Gastroesophageal sphincter (tissue), 3 donors: ENCODE data around the gene GATB.

Experiments
- POLR2A ChIP-seq, 2 donors: fragments of 450-650 bp; IDR thresholded peaks; one replicate each; pipeline ENCODE4 v1.6.1; 2017; ENCODE audit warnings: antibody characterized with exemption in 2 of 2, mild to moderate bottlenecking in 2 of 2, moderate library complexity in 1 of 2
- POLR2AphosphoS5 ChIP-seq: sonication (generic); formaldehyde crosslinking; IDR thresholded peaks from one replicate; pipeline ENCODE4 v1.6.1; 2017; ENCODE audit warnings: antibody characterized with exemption
- TF ChIP-seq, protein P1 (sequence below), 4 experiments: fragments of 200-600 bp in 2 of 4; fragments of 450-650 bp in 2 of 4; sonication (generic) in 1 of 4; IDR thresholded peaks; one replicate each; pipeline ENCODE4 v1.5.1; 2017 to 2019; ENCODE audit warnings: antibody characterized with exemption in 4 of 4, mild to moderate bottlenecking in 2 of 4, moderate library complexity in 2 of 4

DNA sequence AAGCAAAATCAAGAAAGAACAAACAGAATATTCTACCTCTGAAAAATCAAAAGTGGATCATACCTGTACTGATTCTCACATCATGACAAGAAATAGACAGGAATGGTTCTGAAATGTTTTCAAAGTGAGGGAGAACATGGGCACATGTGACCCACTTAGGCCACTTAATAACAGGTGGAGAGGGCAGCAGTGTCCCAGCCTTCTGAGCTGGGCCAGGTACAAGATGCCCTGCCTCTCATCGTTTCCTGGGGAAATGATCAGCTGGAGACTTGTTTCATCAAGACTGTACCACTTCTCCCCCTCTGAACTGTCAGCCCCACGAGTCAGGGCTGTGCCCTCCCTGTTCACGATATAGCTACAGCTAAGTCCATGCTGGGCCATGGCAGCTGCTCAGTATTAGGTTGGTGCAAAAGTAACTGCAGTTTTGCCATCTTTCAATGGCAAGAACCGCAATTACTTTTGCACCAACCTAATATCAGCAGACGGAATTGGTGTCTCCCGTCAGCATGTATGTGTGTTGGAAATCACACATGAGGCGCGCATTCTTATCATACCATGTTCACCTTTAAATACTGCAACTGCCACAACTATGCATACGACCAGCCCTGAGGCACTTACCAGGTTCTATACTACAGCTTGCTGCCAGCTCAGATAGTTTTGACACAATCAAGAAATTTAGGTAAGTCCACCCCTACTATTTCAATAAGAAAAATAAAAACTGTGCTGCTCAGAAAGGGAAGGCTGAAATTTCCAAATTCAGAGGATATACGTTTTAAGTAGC, 71.4 kb downstream of the GATB start:
- TF ChIP-seq, protein P1, sequence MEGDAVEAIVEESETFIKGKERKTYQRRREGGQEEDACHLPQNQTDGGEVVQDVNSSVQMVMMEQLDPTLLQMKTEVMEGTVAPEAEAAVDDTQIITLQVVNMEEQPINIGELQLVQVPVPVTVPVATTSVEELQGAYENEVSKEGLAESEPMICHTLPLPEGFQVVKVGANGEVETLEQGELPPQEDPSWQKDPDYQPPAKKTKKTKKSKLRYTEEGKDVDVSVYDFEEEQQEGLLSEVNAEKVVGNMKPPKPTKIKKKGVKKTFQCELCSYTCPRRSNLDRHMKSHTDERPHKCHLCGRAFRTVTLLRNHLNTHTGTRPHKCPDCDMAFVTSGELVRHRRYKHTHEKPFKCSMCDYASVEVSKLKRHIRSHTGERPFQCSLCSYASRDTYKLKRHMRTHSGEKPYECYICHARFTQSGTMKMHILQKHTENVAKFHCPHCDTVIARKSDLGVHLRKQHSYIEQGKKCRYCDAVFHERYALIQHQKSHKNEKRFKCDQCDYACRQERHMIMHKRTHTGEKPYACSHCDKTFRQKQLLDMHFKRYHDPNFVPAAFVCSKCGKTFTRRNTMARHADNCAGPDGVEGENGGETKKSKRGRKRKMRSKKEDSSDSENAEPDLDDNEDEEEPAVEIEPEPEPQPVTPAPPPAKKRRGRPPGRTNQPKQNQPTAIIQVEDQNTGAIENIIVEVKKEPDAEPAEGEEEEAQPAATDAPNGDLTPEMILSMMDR (IDR thresholded peaks at IDR 0.05), result no peak
- TF ChIP-seq POLR2AphosphoS5 (no peak), POLR2A (IDR thresholded peaks at IDR 0.05) (no peak)
